ENCODE data around the gene CD209.

The CD209 gene

GRCh38 chr19:7740682-7741054 is 6.7 kb downstream of the CD209 start:
- no peak overlapping the region for H3K27ac ChIP-seq
- no peak for DNase-seq (ENCODE audit: low read depth, low spot score)

DNA sequence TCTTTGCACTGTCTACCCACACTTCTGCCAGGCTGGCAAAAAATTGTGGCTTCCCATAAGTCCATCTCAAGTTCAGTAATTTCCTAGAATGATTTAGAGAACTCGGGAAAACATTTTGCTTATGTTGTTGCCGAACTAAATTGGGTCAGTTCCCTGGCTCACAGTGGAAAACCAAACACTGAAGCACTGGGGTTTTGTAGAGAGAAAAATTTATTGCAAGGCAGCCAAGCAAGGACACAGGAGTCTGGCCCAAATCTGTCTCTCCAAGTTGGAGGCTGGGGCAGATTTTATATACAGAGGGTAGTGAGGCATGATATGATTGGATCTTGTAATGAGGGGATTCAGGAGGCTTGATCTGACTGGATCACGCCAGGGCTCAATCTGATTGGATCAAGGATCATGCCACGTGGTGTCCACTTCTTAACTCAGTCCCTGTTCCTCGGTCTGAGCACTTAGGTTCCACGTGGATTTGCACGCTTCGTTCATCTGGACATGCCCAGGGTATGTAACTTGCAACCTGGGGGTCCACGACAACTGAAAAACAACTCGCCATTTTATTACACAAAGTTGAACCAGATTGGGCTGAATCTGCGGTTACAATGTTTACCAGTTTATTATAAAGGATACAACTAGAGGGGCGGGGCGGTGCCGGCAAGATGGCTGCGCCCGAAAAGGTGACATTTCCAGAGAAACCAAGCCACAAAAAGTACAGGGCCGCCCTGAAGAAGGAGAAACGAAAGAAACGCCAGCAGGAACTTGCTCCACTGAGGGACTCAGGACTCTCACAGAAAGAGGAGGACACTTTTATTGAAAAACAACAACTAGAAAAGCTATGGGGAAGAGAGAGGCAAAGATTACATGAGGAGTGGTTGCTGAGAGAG is 7.3 kb downstream of the CD209 start:
- DNase-seq (ENCODE audit: low read depth, low spot score), result no peak
- no peak overlapping the region for H3K27ac ChIP-seq

DNA sequence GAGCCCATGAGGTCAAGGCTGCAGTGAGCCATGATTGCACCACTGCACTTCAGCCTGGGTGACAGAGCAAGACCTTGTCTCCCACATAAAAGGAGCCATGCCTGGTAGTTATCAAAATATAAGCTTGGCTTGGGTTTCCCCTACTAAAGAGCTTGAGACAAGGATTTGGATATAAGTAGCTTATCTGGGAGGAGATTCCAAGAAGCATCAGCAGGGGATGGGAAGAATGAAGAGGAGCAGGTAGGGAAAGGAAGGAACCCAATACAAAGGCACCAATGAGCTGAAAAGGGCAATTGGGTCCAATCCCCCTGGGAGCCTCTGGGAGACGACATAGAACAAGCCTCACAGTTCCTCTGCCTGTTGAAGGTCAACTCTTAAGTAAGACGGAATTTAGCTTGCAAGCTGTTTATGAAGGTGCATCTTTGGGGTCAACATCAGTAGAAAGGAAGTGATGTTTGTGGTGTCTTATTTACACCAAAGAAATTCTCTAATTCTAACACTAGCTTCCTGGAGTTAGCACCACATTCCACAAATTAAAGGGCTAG is 8.1 kb downstream of the CD209 start:
- no peak for DNase-seq (ENCODE audit: low read depth, low spot score)
- H3K27ac ChIP-seq, result no peak overlapping the region

- no peak for DNase-seq (ENCODE audit: low read depth, low spot score)
- no peak overlapping the region for H3K27ac ChIP-seq
Measured at GRCh38 chr19:7738023-7738422, 9.3 kb downstream of the CD209 start.

GRCh38 chr19:7737215-7737614 is 10.1 kb downstream of the CD209 start:
- no peak for DNase-seq (ENCODE audit: low read depth, low spot score)
- no peak overlapping the region for H3K27ac ChIP-seq

DNA sequence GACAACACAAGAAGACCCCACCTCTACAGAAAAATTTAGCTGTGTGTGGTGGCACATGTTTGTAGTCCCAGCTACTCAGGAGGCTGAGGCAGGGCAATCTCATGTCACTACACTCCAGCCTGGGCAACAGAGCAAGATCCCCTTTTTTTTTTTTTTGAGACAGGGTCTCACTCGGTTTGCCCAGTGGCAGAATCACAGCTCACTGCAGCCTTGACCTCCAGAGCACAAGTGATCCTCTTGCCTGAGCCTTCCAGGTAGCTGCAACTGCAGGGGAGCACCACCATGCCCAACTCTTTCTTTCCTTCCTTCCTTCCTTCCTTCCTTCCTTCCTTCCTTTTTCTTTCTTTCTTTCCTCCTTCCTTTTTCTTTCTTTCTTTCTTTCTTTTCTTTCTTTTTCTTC is 11.2 kb downstream of the CD209 start:
- H3K27ac ChIP-seq, result no peak overlapping the region
- no peak for DNase-seq (ENCODE audit: low read depth, low spot score)

- no peak for DNase-seq (ENCODE audit: low read depth, low spot score)
Measured at GRCh38 chr19:7734220-7735203, 12.8 kb downstream of the CD209 start.

DNA sequence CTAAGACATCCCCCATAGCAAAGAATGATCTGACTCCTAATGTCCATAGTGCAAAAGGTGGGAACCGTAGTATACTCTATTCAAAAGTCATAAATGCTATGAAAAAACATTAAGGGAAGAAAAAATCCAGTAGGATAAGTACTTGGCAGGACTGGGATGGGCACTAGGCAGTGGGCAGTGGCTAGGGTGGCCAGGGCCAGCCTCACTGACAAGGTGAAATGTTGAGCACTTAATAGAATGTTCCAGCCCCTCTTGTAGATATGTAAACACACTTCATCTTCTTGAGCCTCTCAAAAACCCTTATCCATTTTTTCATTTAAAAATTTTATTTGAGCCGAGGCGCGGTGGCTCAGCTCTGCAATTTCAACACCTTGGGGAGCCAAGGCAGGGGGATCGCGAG is 14.0 kb downstream of the CD209 start:
- DNase-seq (ENCODE audit: low read depth, low spot score), result no peak
- H3K27ac ChIP-seq, result no peak overlapping the region

More at GRCh38 chr19:7734220-7735203, 12.8 kb downstream of the CD209 start:
- H3K27ac ChIP-seq, result no peak overlapping the region

DNA sequence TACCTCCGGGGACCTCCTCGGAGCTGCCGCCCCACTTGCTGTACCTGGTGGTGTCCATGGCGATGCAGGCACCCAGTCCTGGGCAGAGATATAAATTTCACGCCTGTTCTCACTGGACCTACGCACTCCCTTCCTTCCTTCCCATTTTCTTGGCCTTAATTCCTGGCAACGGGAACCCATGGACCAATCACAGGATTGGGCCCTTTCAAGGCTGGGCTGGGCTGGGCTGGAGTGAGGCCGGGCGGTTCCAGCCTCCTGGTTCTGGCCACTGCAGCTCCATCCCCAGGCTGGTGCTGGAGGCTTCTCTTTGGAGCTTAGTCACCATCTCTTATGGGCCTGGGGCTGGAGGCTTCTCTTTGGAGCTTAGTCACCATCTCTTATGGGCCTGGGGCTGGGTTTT is 15.3 kb downstream of the CD209 start, which contains the start of gene CLEC4G:
Gene CLEC4G, minus strand, starts transcription at position 66 of the 400 bp plus-strand sequence. Its CDS starts 8 bp downstream, at position 58.
- no peak within 1 kb of the TSS for H3K27ac ChIP-seq
- no peak for DNase-seq (ENCODE audit: low read depth, low spot score)

GRCh38 chr19:7731615-7732014 is 15.7 kb downstream of the CD209 start:
- H3K27ac ChIP-seq, result no peak overlapping the region
- DNase-seq (ENCODE audit: low read depth, low spot score), result no peak

DNA sequence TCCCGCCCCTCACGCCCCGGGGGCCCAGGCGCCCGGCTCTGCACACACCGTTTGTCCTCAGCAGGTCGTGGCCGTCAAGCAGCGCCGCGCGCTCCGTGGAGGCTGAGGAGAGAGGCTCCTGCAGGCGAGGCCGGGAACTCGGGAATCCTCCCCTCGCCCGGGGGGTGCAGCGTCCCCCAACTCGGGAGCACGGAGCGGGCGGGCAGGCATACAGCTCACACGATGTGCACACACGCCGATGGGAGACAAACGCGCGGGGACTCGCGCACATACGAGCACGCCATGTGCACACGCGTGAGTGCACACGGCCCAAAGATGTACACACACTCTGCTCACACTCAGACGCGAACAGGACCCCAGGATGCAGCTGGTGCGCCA is 16.1 kb downstream of the CD209 start:
- H3K27ac ChIP-seq, result no peak overlapping the region
- no peak for DNase-seq (ENCODE audit: low read depth, low spot score)

GRCh38 chr19:7730286-7731217 is 16.8 kb downstream of the CD209 start:
- no peak overlapping the region for H3K27ac ChIP-seq
- DNase-seq (ENCODE audit: low read depth, low spot score), result no peak

GRCh38 chr19:7729831-7730285 is 17.5 kb downstream of the CD209 start:
- H3K27ac ChIP-seq, result no peak overlapping the region
- DNase-seq (ENCODE audit: low read depth, low spot score), result no peak

DNA sequence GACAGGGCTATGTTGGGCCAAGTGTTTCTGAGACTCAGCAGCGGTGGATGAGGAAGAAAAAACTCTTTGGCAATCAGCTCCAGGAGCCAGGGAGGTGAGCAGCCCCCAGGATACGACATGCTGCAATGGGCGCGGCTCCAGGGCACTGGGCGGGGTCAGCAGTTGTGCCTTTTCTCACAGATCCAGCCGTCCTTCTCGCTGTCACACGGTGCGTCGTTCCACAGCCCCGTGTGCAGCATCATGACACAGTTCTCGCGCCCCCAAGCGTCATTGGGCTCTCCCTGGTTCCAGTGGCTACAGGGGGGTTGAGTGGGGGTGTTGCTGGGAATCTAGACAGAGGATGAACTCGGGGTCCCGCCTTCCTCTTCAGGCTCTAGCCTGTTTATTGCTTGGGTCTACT is 18.1 kb downstream of the CD209 start:
- no peak overlapping the region for H3K27ac ChIP-seq
- no peak for DNase-seq (ENCODE audit: low read depth, low spot score)

- DNase-seq (ENCODE audit: low read depth, low spot score), result no peak
Measured at GRCh38 chr19:7725791-7726190, 21.5 kb downstream of the CD209 start.

DNA sequence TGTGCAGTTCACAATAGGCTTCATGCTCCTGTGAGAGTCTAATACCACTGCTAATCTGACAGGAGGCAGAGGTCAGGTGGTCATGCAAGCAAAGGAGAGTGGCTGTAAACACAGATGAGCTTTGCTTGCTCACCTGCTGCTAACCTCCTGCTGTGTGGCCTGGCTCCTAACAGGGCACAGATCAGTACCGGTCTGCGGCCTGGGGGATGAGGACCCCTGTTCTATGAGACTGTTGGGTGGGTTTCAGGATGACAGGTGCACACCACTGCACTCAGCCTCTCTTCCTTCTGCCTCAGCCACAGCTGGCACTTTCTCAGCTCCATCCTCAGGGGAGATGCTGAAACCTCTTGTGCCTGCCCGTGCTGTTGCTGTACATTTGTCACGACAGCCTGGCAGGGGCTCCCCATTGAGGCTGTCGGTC is 25.1 kb downstream of the CD209 start:
- no peak overlapping the region for H3K27ac ChIP-seq
- no peak for DNase-seq (ENCODE audit: low read depth, low spot score)

More at GRCh38 chr19:7725791-7726190, 21.5 kb downstream of the CD209 start:
- H3K27ac ChIP-seq, result no peak overlapping the region

- H3K27ac ChIP-seq, result no peak overlapping the region
- DNase-seq (ENCODE audit: low read depth, low spot score), result no peak
Measured at GRCh38 chr19:7720351-7720750, 27.0 kb downstream of the CD209 start.

GRCh38 chr19:7718668-7719067 is 28.7 kb downstream of the CD209 start:
- no peak overlapping the region for H3K27ac ChIP-seq
- no peak for DNase-seq (ENCODE audit: low read depth, low spot score)

DNA sequence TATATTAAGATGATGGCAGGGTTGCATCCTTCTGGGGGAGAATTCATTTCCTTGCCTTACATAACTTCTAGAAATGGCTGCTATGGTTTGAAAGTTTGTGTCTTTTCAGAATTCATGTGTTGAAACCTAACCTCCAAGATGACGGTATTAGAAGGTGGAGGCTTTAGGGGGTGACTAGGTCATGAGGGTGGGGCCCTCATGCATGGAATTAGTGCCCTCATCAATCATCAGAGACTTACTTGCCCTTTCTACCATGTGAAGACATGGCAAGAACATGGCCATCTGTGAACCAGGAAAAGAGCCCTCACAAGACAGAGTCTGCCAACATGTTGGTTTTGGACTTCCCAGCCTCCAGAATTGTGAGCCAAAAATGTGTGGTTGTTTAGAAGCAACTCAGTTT is 30.6 kb downstream of the CD209 start:
- DNase-seq (ENCODE audit: low read depth, low spot score), result no peak
- H3K27ac ChIP-seq, result no peak overlapping the region

All from epithelial cell of prostate (primary cell).